GM18511 (cell line): ENCODE data around the gene OTOS.

Source experiments
- ATAC-seq: cut with Tn5 transposase; IDR thresholded peaks from one replicate; pipeline ENCODE4 v1.9.1; 2021; ENCODE audit warnings: mild to moderate bottlenecking, moderate library complexity; ENCODE audit not compliant: unreplicated experiment

Gene OTOS

GRCh38 chr2:240153418-240153817, 13.0 kb upstream of the OTOS start:
- no peak for ATAC-seq

GRCh38 chr2:240151477-240152031, 11.1 kb upstream of the OTOS start:
- ATAC-seq: no peak

- no peak for ATAC-seq
Observed at GRCh38 chr2:240149943-240150784, 9.7 kb upstream of the OTOS start.

- no peak for ATAC-seq
Observed at GRCh38 chr2:240147911-240148587, 7.6 kb upstream of the OTOS start.

GRCh38 chr2:240147382-240147781, 6.9 kb upstream of the OTOS start:
- no peak for ATAC-seq

GRCh38 chr2:240146627-240147278, 6.3 kb upstream of the OTOS start:
- no peak for ATAC-seq

GRCh38 chr2:240146141-240146561, 5.7 kb upstream of the OTOS start:
- no peak for ATAC-seq

- no peak for ATAC-seq
Observed at GRCh38 chr2:240145461-240145860, 5.0 kb upstream of the OTOS start.

- no peak for ATAC-seq
Observed at GRCh38 chr2:240144649-240145261, 4.3 kb upstream of the OTOS start.

- ATAC-seq: peak; percentile 68
Observed at GRCh38 chr2:240143801-240144648, 3.6 kb upstream of the OTOS start.

GRCh38 chr2:240143276-240143675, 2.8 kb upstream of the OTOS start:
- ATAC-seq: no peak

GRCh38 chr2:240142859-240143258, 2.4 kb upstream of the OTOS start:
- ATAC-seq: no peak

- no peak for ATAC-seq
Observed at GRCh38 chr2:240142256-240142775, 1.9 kb upstream of the OTOS start.

GRCh38 chr2:240141736-240142135, 1.3 kb upstream of the OTOS start:
- ATAC-seq: no peak

- ATAC-seq: no peak
Observed at GRCh38 chr2:240140920-240141319, 462 bp upstream of the OTOS start.

- no peak for ATAC-seq
Observed at GRCh38 chr2:240139666-240140393, 628 bp downstream of the OTOS start.

- no peak for ATAC-seq
Observed at GRCh38 chr2:240139011-240139441, 1.4 kb downstream of the OTOS start.

- ATAC-seq: no peak
Observed at GRCh38 chr2:240138254-240138984, 2.0 kb downstream of the OTOS start.
